GM19193 (cell line): ENCODE results near the gene CCL14.

Source experiments
- POLR2A ChIP-seq: IDR thresholded peaks from 4 replicates; pipeline ENCODE4 v1.6.1; 2011; ENCODE audit not compliant: insufficient read depth, insufficient read length; ENCODE audit errors: extremely low read depth

The CCL14 gene

DNA sequence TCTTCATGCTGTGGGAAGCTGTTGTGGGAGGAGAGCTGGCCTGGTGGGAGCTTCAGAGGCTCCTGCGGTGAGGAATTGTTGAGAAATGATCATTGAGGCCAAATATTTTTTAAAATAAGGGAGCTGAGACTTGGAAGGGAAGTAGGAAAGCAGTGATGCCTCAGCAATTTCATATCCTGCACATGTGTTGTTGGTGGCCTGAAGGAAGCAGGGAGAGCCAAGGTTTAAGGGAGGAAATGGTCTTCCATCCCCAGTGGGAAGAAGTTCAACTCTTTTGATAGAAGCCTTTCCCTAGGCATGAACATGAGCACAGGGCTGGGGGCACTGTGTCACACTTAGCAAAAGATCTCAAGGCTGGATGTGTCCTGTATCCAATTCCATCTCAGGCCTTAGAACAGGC, at the start of gene CCL14:
CCL14 (minus strand) TSS at position 87 of the 400 bp plus-strand sequence; CDS start at position 7, 80 bp downstream.
- TF ChIP-seq POLR2A, result no peak

DNA sequence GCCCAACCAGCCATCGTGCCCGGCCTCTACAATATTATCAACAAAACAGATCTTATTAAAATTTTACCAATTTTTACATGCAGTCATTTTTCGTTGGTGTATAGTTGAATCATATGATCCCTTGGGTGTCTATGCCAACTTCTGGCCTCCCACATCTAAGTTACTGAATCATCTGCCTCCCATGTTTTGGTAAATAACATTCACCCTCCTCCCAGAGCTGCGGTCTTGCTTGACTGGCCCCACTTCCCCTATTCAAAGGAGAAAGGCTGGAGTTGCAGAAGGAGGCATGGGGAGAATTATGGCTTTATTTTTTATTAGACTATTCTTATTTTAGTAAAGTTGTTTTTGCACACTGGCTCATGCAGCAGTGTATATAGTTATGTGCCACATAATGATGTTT, 49.7 kb upstream of the CCL14 start:
- TF ChIP-seq POLR2A, result no peak

DNA sequence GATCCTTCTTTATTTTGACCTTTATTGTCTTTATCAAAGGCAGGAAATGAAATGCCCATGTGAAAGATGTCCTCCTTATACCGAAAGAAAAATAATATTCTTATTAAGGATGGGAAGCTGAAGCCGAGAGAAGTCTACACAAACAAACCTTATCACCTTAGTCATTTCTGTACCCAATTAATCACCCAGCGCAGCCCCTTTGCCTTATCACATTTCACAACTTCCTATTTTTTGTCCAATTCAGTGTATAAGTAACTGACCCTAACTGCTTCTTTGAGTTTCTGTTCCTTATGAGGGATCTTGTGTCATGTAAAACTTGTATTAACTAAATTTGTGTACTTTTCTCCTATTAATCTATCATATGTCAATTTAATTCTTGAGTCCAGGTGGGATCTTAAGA, 47.6 kb upstream of the CCL14 start:
- TF ChIP-seq POLR2A, result no peak

DNA sequence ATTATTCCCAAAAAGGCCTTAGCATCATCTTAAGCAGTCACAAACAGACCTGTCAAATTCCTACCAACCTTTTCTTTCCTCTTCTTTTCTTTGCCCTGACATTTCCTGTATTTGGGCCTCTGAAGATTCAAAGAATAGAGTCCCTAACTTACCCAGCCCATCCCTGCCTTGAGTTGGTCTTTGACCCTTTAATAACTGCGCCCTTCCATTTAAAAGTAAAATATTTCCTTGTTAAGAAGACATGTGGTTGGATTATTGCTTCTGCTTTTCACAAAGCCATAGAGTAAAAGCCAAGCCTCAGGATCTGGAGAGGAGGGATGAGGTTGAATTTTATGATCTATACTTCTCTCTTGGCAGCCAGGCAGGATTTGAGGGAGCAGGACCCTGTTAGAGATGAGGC, 44.4 kb upstream of the CCL14 start:
- no peak for TF ChIP-seq POLR2A

DNA sequence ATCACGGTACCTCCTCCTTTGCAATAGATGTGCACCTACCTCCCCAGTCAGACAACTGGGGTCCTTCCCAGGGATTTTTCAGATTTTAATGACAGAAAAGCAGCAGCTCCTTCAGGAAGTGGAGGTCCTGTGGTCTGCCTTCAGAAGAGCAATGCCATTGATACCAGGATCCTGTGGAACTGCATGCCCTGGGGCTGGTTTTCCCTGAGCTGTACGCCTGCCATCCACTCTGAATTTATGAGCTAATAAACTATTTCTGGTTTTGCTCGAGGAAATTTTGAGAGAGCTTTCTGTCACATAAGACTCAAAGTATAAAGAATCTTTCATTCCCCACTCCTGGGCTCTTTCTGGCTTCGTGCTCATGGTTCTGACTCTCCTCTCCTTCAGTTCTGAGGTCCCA, 41.2 kb upstream of the CCL14 start:
- no peak for TF ChIP-seq POLR2A

DNA sequence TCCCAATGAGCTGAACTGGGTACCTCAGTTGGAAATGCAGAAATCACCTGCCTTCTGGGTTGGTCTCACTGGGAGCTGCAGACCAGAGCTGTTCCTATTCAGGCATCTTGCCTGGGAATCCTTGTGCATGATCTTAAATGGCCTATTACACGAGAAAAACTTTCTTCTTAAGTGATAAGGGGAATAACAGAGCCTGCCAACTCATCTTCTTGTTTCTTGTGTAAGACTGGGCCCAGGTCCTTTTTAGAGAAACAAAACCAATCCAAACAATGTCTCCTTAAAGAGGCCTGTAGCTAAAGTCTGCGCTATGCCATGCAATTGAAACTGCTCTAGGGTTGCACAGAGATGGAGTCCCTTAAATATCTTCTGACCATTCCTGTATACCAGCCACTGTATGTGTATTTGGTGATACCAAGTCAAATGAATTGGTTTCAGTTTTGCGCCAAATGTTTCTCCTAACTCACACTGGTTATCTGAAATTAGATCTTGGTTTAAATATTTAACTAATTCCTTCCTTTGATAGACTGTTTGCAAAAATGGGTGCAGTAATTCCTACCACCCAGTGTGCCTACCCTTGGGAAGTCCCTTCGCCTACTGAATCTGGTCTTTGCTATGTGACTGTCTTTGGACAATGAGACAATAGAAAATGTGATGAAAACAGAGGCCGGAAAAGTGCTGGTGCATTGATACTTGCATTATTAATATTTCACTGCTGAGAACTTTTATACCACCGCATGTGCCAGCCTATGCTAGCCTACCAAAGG, 37.8 kb upstream of the CCL14 start:
- TF ChIP-seq POLR2A, result no peak

DNA sequence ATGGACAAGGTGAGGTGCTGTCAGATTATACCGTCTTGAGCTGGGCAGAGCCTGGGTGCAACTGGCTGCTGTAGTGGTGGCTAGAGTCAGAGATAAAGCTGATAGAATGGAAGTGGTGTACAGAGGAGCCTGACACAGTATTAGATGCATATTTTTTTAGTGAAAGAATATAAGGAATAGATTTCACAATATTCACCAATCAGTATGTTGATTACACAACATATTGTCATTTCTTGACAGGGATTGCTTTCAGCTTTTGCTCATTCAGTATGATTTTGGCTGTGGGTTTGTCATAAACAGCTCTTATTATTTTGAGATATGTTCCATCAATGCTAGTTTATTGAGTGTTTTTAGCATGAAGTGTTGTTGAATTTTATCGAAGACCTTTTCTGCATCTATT, 32.9 kb upstream of the CCL14 start:
- TF ChIP-seq POLR2A, result no peak

DNA sequence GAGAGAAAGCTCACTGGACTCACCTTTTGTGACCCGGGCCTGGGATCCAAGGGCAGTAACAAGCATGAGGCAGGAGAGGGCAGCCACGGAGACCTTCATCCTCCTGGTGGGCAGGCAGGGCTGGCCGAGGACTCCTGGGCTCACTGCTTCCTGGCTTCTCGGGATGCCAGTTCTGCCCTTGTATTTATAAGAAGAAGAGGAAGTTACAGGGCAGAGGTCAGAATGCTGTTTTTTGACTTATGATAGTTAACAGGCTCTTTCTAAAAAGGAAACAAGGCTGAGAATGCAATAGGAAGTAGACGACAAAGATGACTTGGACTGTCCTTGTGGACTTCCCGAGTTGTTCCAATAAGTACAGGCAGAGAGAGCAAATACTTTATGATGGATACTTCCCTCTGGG, 31.3 kb upstream of the CCL14 start, which contains the start of gene CCL23:
CCL23 (minus strand) TSS at position 174 of the 400 bp plus-strand sequence; CDS start at position 99, 75 bp downstream.
- no peak for TF ChIP-seq POLR2A

DNA sequence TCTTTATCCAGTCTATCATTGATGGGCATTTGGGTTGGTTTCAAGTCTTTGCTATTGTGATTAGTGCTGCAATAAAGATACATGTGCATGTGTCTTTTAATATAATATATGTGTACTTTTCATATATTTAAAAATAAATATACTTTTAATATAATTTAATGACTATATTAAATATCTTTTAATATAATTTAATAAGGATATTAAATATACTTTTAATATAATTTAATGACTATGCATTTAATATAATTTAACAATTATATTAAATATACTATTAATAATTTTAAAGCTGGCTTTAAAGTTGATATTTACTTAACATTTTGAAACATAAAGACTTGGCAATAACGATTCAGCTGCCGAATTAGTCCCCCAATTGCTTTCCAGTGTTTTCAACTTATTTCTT, 30.0 kb upstream of the CCL14 start:
- no peak for TF ChIP-seq POLR2A

DNA sequence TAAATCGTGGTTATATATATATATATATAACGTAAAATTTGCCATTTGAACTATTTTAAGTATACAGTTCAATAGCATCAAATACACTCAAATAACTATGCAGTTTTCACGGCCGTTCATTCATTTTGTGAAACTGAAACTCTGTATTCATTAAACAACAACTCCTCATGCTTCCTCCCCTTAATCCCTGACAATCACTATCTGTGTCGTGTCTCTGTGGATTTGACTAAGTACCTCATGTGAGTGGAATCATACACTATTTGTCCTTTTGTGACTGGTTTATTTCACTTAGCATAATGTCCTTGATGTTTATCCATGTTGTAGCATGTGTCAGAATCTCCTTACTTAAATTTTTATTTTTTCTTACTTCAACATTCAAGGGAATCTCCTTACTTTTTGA, 28.4 kb upstream of the CCL14 start:
- TF ChIP-seq POLR2A, result no peak

DNA sequence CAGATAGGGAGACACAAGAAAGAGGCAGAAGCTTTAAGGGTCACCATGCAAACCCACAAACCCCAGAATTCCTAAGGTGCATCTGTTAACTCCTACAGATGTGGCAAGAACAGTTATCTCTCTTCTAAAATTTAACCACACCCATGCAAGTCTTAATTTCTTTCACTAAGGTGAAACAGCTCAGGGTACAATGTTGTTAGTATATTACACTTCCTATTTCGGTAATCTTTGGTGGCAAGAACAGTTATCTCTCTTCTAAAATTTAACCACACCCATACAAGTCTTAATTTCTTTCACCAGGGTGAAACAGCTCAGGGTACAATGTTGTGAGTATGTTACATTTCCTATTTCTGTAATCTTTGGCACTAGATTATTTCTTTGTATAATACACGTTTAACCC, 24.7 kb upstream of the CCL14 start:
- no peak for TF ChIP-seq POLR2A

DNA sequence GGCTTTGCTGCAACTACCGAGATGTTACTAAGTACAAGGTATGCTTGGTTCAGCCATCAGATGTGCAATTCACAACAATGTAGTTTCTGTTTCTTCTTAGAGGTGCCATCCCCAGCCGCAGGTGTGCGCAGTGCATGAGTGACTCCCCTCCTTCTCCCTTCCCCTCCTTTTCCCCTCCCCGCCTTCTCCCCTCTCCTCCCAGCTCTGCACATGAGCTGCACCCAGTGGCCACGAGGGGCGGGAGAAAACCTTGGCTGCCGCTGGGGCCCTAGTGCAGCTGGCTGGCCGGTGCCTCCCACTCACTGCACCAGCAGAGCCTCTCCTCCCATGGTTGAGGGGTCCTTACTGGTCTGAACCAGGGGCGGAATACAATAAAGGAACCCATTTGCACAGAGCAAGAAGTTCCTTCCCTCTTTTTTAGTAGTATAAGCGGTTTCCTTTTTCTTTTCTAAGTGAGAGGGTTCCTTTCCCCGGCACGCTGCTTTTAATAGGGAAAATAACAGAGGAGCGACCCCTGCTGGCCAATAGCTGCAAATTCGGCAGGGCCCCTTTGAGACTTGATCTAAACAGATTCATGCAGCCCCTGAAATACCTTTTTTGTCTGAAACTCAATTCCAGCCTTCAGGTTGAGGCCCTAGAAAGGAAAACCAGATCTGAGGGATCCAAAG, 22.6 kb upstream of the CCL14 start:
- TF ChIP-seq POLR2A, result no peak

DNA sequence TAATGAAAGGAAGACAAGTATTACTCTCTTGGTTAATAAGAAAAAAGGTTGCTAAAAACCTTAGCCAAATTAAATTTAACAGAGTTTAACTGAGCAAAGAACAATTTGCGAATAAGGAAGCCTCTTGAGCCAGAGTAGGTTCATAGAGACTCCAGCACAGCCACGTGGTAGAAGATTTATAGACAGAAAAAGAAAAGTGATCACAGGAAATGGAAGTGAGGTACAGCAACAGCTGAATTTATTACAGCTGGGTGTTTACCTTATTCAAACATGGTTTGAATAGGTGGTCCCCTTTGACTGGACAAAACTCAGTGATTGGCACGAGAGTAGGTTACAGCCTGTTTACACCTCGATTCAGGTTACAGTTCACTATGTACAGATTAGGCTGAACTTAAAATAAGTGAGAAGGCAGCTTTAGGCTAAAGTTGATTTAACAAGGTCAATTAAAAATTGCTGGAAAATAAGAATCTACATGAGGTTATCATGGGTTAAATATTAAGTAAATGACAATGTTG, 18.1 kb upstream of the CCL14 start:
- TF ChIP-seq POLR2A, result no peak

DNA sequence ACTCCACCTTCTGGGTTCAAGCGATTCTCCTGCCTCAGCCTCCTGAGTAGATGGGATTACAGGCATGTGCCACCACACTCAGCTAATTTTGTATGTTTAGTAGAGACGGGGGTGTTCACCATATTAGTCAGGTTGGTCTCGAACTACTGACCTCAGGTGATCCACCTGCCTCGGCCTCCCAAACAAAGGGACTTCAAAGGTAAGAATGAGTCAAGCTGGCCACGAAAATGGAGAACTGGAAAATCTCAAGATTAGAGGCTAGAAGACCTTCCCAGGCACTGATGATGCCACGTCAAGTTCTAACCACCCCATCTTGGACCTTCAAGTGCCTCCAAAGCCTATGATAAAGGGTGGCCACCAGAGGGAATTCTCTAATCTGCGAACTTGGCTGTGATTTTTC, 16.1 kb upstream of the CCL14 start:
- TF ChIP-seq POLR2A, result no peak

DNA sequence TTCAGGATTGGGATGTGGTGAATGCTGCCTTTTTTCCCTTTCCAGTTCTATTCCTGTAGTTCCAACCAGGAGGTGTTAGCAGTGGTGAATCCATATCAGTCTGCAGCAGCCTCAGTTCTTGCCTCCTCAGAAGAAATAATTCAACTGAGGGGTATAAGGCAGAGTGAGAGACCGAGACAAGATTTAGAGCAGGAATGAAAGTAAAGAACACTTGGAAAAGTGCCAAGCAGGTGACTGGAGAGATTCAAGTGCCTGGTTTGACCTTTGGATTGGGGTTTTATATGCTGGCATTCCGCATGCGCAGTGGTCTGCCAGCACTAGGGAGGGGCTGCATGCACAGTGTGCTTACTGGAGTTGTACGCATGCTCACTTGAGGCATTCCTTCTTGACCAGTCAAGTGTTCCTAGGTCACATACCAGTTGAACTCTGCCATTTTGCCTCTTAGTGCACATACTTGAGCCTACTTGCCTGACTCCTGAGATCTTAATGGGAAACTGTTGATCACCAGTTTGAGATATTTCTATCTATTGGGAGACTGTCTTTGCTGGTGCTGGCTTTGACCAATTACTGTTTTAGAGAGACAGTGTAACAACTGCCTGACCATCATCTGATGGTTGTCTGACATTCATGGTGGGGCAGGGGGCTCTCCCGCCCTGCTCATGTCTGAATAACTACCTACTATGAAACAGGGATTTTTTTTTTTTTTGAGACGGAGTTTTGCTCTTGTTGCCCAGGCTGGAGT, 15.5 kb upstream of the CCL14 start:
- no peak for TF ChIP-seq POLR2A
